ENCODE measurements around the gene NMNAT2.

GRCh38 chr1:183323849-183324683 lies 94.1 kb downstream of the NMNAT2 start:
- TF ChIP-seq CTCF (IDR thresholded peaks at IDR 0.05 in 4 of 5, conservative IDR thresholded peaks at IDR 0.05 in 1 of 5) (no peak), POLR2A (IDR thresholded peaks at IDR 0.05) (no peak)
